Trophoblast cell (in vitro differentiated cells and primary cell): ENCODE measurements around the gene C1orf146.

ENCODE experiments used
- DNase-seq, 2 donors: peaks; one replicate each; pipeline ENCODE4 v3.0.0-alpha.2; 2016
- H2AFZ ChIP-seq: 2 replicates; pipeline ENCODE4 v1.6.1; 2013; ENCODE audit warnings: low read length, moderate library complexity, mild to moderate bottlenecking; ENCODE audit not compliant: insufficient read depth, poor library complexity
- H2AK5ac ChIP-seq: 2 replicates; pipeline ENCODE4 v1.6.1; 2013; ENCODE audit warnings: mild to moderate bottlenecking, low read length
- H2BK120ac ChIP-seq: 2 replicates; pipeline ENCODE4 v1.6.1; 2013; ENCODE audit warnings: low read length, mild to moderate bottlenecking, moderate library complexity; ENCODE audit not compliant: insufficient read depth, poor library complexity
- H2BK12ac ChIP-seq: 2 replicates; pipeline ENCODE4 v1.6.1; 2013; ENCODE audit warnings: mild to moderate bottlenecking, low read length, moderate library complexity
- H2BK5ac ChIP-seq: 2 replicates; pipeline ENCODE4 v1.6.1; 2013; ENCODE audit warnings: low read length, low read depth, moderate library complexity, mild to moderate bottlenecking; ENCODE audit not compliant: poor library complexity
- H3K14ac ChIP-seq: 2 replicates; pipeline ENCODE4 v1.6.1; 2013; ENCODE audit warnings: mild to moderate bottlenecking, low read length
- H3K18ac ChIP-seq: 2 replicates; pipeline ENCODE4 v1.6.1; 2013; ENCODE audit warnings: mild to moderate bottlenecking, low read length
- H3K23ac ChIP-seq: 2 replicates; pipeline ENCODE4 v1.6.1; 2013; ENCODE audit warnings: low read length
- H3K27ac ChIP-seq: 2 replicates; pipeline ENCODE4 v1.5.1; 2013; ENCODE audit warnings: low read depth, mild to moderate bottlenecking, inconsistent platforms, low read length, moderate library complexity
- H3K27me3 ChIP-seq: 2 replicates; pipeline ENCODE4 v1.6.1; 2013; ENCODE audit warnings: inconsistent platforms, mild to moderate bottlenecking, low read length, moderate library complexity; ENCODE audit not compliant: insufficient read depth
- H3K36me3 ChIP-seq, 2 experiments: 1 replicate in 1 of 2; 2 replicates in 1 of 2; pipeline ENCODE4 v1.6.1; 2013; ENCODE audit warnings: low read length in 2 of 2, mild to moderate bottlenecking in 2 of 2, moderate library complexity in 1 of 2; ENCODE audit not compliant: insufficient read depth in 2 of 2, control insufficient read depth in 1 of 2
- H3K4ac ChIP-seq: 2 replicates; pipeline ENCODE4 v1.6.1; 2013; ENCODE audit warnings: low read depth, mild to moderate bottlenecking, low read length, moderate library complexity
- H3K4me1 ChIP-seq, 2 experiments: 1 replicate in 1 of 2; 2 replicates in 1 of 2; pipeline ENCODE4 v1.6.1; 2013; ENCODE audit warnings: low read length in 2 of 2, mild to moderate bottlenecking in 2 of 2, moderate library complexity in 1 of 2; ENCODE audit not compliant: insufficient read depth in 2 of 2, control insufficient read depth in 1 of 2
- H3K4me2 ChIP-seq: 2 replicates; pipeline ENCODE4 v1.6.1; 2013; ENCODE audit warnings: inconsistent platforms, mild to moderate bottlenecking, low read length, moderate library complexity
- H3K4me3 ChIP-seq: 2 replicates; pipeline ENCODE4 v1.5.1; 2013; ENCODE audit warnings: mild to moderate bottlenecking, low read depth, low read length, inconsistent platforms
- H3K79me1 ChIP-seq: one replicate; pipeline ENCODE4 v1.6.1; 2013; ENCODE audit warnings: low read length
- H3K79me2 ChIP-seq: 2 replicates; pipeline ENCODE4 v1.6.1; 2013; ENCODE audit warnings: low read length, mild to moderate bottlenecking; ENCODE audit not compliant: control insufficient read depth, insufficient read depth, poor library complexity
- H3K9ac ChIP-seq: 2 replicates; pipeline ENCODE4 v1.6.1; 2013; ENCODE audit warnings: mild to moderate bottlenecking, low read length
- H3K9me3 ChIP-seq: 2 replicates; pipeline ENCODE4 v1.6.1; 2013; ENCODE audit warnings: low read depth, mild to moderate bottlenecking, control low read depth, inconsistent platforms, low read length; ENCODE audit not compliant: insufficient read depth
- H4K12ac ChIP-seq: 2 replicates; pipeline ENCODE4 v1.6.1; 2013; ENCODE audit warnings: low read depth, mild to moderate bottlenecking, low read length, moderate library complexity
- H4K8ac ChIP-seq: 2 replicates; pipeline ENCODE4 v1.6.1; 2013; ENCODE audit warnings: low read depth, mild to moderate bottlenecking, low read length, moderate library complexity
- H4K91ac ChIP-seq: one replicate; pipeline ENCODE4 v1.6.1; 2013; ENCODE audit warnings: low read depth, mild to moderate bottlenecking, low read length, moderate library complexity
- WGBS: extraction: QIAGEN DNeasy Blood & Tissue Kit; methylation state at CpG from one replicate; pipeline ENCODE4 v1.1.7; 2013; ENCODE audit warnings: missing lambda C conversion rate; ENCODE audit not compliant: insufficient read length, insufficient coverage; ENCODE audit errors: extremely low coverage; 5-methylcytosine and 5-hydroxymethylcytosine counted together

The C1orf146 gene

GRCh38 chr1:92259350-92259749 is 41.6 kb downstream of the C1orf146 start:
- Histone ChIP-seq H3K14ac (no peak overlapping the region), H3K4me3 (no peak overlapping the region), H3K36me3 (peaks cover 2 to 5% of the 10 kb centered on the region in 2 experiments), H3K9me3 (no peaks in the 10 kb centered on the region), H3K27me3 (no peaks in the 10 kb centered on the region), H3K4me1 (no peaks in the 10 kb centered on the region), H4K8ac (no peak overlapping the region), H2BK12ac (no peak overlapping the region), H4K12ac (no peak overlapping the region), H3K79me2 (no peaks in the 10 kb centered on the region), H3K4me2 (no peak overlapping the region), H3K9ac (no peak overlapping the region), H2AK5ac (no peak overlapping the region), H2BK5ac (no peak overlapping the region), H4K91ac (no peak overlapping the region), H3K79me1 (no peaks in the 10 kb centered on the region), H2AFZ (no peak overlapping the region), H3K23ac (no peak overlapping the region), H3K27ac (no peak overlapping the region), H3K18ac (no peak overlapping the region), H2BK120ac (no peak overlapping the region), H3K4ac (no peak overlapping the region)
- DNase-seq, result no peak
- no CpG with 5 or more reads among the region's 1 CpG for WGBS

GRCh38 chr1:92262516-92262915 is 44.8 kb downstream of the C1orf146 start:
- no peak overlapping the region for H4K91ac ChIP-seq
- H3K9me3 ChIP-seq, result no peaks in the 10 kb centered on the region
- H3K9ac ChIP-seq, result no peak overlapping the region
- H2BK5ac ChIP-seq, result no peak overlapping the region
- H3K4ac ChIP-seq, result no peak overlapping the region
- H2BK120ac ChIP-seq, result no peak overlapping the region
- H3K23ac ChIP-seq, result no peak overlapping the region
- no peak overlapping the region for H4K8ac ChIP-seq
- no peak overlapping the region for H3K4me2 ChIP-seq
- no peak overlapping the region for H2AK5ac ChIP-seq
- peaks cover 5 to 6% of the 10 kb centered on the region in 2 experiments for H3K36me3 ChIP-seq
- no peaks in the 10 kb centered on the region for H3K4me1 ChIP-seq
- no CpG with 5 or more reads among the region's 3 CpGs for whole genome bisulfite sequencing
- H4K12ac ChIP-seq, result no peak overlapping the region
- no peaks in the 10 kb centered on the region for H3K79me1 ChIP-seq
- no peak overlapping the region for H2BK12ac ChIP-seq
- H3K27ac ChIP-seq, result no peak overlapping the region
- DNase-seq, result no peak
- no peak overlapping the region for H3K4me3 ChIP-seq
- H3K27me3 ChIP-seq, result no peaks in the 10 kb centered on the region
- H3K18ac ChIP-seq, result no peak overlapping the region
- H3K79me2 ChIP-seq, result no peaks in the 10 kb centered on the region
- H2AFZ ChIP-seq, result no peak overlapping the region
- no peak overlapping the region for H3K14ac ChIP-seq

GRCh38 chr1:92273039-92273438 is 55.3 kb downstream of the C1orf146 start:
- Histone ChIP-seq H4K8ac (no peak overlapping the region), H3K14ac (no peak overlapping the region), H3K23ac (no peak overlapping the region), H3K27ac (no peak overlapping the region), H3K27me3 (no peaks in the 10 kb centered on the region), H3K79me1 (no peaks in the 10 kb centered on the region), H3K4me2 (no peak overlapping the region), H4K12ac (no peak overlapping the region), H3K36me3 (peaks cover 5 to 10% of the 10 kb centered on the region in 2 experiments), H3K4me3 (no peak overlapping the region), H3K79me2 (no peaks in the 10 kb centered on the region), H2BK5ac (no peak overlapping the region), H3K18ac (no peak overlapping the region), H3K9ac (no peak overlapping the region), H3K4ac (no peak overlapping the region), H4K91ac (no peak overlapping the region), H3K4me1 (no peaks in the 10 kb centered on the region), H2AFZ (no peak overlapping the region), H2BK12ac (no peak overlapping the region), H2BK120ac (no peak overlapping the region), H3K9me3 (no peaks in the 10 kb centered on the region), H2AK5ac (no peak overlapping the region)
- no CpG with 5 or more reads among the region's 1 CpG for WGBS
- DNase-seq, result no peak

- H2AK5ac ChIP-seq, result no peak overlapping the region
- H3K9ac ChIP-seq, result no peak overlapping the region
- no peak overlapping the region for H3K18ac ChIP-seq
- H3K4ac ChIP-seq, result no peak overlapping the region
- no peak overlapping the region for H3K27ac ChIP-seq
- no CpG with 5 or more reads among the region's 1 CpG for WGBS
- no peak overlapping the region for H3K4me3 ChIP-seq
- no peak overlapping the region for H2BK5ac ChIP-seq
- H2AFZ ChIP-seq, result no peak overlapping the region
- no peak overlapping the region for H4K8ac ChIP-seq
- no peak for DNase-seq
- no peaks in the 10 kb centered on the region for H3K79me1 ChIP-seq
- H3K4me2 ChIP-seq, result no peak overlapping the region
- no peaks in the 10 kb centered on the region for H3K27me3 ChIP-seq
- H3K36me3 ChIP-seq, result peaks cover 11 to 15% of the 10 kb centered on the region in 2 experiments
- H3K9me3 ChIP-seq, result peaks cover 4% of the 10 kb centered on the region
- H3K4me1 ChIP-seq, result no peaks in the 10 kb centered on the region
- no peak overlapping the region for H2BK120ac ChIP-seq
- no peak overlapping the region for H4K91ac ChIP-seq
- H4K12ac ChIP-seq, result no peak overlapping the region
- H3K79me2 ChIP-seq, result no peaks in the 10 kb centered on the region
- no peak overlapping the region for H3K23ac ChIP-seq
- H2BK12ac ChIP-seq, result no peak overlapping the region
- H3K14ac ChIP-seq, result no peak overlapping the region
Observed at GRCh38 chr1:92274939-92275338, 57.2 kb downstream of the C1orf146 start.
